NCI-H2081 treated with DMSO at 0.1 percent for 48 hours (cell line): ENCODE measurements around the gene KRT6C.
"Not testable (repeated sequence)": the region's sequence is repeated elsewhere in the genome, so short reads cannot be mapped to it uniquely, and the experiment has no call there.

Experiments
- DNase-seq: peaks from one replicate; lab custom pipeline; 2025; lab: John Stamatoyannopoulos, UW

KRT6C gene

DNA sequence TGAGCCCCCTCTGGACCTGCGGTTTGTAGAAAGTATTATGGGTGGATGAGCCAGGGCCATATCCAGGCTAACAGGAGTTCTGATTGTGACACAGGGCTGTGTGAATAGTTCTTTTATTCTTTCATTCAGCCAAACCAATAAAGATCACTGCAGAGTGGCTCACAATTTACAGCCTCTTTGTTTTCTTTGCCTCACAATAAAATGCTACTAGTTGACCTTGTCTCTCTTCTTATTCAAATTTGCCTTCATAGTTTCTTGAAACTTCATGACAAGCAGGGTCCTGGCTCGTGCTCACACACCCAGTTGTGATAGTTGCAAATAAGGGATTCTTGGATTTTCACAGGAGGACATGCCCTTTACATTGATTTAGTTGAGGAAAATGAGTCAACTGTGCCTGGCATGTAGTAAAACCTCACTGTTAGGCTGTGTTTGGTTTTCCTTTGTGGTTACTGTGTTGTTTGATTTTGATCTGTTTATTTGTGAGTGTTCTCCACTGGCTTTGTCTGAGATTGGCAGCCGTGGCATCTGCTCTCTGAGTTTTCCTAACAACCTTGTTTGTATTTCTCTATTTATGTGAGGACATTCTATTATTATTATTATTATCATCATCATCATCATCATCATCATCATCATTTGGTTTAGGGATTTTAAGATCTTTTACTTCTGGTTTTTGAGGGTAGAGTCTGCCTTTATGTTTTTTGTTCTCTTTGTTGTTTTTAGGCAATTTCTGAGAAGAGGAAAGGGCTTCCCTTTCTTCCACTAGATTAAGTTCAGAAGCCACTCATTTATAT is 19.0 kb downstream of the KRT6C start:
- DNase-seq: no peak

DNA sequence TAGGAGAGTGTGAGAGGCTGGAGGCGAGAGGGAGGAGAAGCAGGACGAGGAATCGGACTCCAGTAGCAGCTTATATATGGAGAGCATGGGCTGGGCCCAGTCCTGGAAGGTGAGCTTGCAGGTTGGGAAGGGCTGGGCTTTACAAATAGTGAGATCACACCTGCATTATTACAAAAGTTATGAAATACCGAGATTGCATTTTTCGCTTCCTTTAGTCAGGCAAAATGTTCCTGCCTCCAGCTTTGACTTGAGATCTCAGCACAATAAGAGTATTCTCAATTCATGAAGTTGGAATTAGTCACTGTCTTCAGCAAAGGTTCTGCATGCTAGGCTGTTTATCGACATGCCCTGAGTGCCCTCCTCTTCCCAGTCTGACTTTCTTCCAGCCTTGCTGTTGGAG is 21.5 kb downstream of the KRT6C start, which contains the start of gene KRT6B:
TSS of gene KRT6B (minus strand) at position 46 of the 400 bp plus-strand sequence. CDS start 68 bp downstream, outside the sequence.
- no peak for DNase-seq

DNA sequence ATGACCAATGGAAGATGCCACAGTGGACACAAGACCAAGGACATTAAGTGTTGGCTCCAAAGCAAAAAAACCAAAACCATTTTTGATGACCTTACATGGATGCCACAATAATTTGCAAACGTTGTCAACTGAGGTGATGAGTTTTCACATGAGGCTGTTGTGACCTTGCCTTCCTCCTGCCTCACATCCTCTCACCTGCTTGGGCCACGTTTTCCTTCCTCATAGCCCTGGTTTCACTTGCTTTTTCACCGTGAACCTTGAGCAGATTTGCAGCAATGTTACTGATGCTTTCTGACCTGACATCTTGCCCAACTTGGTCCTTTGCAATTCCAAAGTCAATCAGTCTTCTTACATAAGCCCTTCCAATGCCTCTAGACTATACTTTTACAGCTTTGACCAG is 25.4 kb downstream of the KRT6C start:
- DNase-seq: no peak

DNA sequence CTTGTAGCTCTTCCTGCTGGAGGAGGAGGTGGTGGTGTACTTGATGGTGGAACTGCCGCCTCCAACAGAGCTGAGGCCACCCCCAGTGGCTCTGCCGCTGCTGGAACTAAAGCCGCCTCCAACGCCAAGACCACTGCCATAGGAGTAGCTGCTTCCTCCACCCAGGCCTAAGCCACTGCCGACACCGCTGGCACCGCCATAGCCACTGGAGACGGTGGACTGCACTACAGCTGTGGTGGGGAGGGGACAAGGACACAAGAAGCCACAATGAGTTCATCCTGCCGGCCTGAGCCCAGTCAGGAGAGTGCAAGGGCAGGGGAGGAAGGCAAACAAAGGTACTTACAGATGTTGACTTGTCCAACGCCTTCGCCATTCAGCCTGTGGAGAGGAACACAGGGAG is 26.4 kb downstream of the KRT6C start:
- DNase-seq: not testable (repeated sequence)

DNA sequence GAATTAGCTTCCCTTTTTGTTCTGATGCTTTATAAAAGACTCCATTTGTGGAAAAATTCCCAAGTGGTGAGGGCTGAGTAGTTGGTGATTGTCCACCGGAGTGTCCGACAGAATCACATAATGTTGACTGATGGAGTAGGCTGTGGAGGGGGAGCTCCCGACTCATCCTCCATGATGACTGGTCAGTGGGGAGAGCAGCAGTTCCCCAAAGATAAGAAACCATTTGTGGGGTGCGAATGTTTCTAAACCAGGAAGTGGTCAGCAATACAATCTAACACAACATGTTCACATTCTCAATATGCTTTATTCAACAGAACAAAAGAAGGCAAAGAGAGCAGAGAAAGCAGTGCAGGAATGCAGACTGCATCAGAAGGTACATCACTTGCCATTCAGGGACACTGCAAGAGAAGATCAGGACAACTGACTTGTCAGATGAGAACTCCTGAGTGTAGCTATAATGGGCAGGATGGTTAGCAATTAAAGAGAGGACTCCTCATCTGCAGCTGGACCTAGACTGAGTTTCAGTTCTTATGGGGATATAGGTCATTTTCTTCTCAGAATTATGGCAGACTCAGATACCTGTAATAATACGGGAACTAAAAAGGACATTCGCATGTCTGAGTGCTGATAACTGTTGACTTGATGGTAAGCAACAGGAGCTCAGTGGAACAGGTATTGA is 27.1 kb downstream of the KRT6C start:
- DNase-seq: no peak

DNA sequence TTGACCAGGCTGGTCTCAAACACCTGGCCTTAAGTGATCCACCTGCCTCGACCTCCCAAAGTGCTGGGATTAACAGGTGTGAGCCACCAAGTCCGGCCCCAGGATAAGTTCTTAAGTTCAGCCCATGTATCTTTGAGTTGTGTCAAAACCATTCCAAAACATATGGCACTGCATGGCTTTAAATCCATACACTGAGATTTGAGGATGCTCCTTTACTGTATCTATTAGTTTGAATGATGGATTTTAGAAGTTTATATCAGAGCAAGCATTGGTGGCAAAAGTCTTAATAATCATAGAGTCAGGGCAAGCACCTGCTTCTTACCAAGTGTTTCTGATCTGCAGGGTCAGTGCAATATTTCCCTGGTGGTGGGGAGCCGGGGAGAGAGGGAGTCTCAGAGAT is 27.7 kb downstream of the KRT6C start:
- no peak for DNase-seq

DNA sequence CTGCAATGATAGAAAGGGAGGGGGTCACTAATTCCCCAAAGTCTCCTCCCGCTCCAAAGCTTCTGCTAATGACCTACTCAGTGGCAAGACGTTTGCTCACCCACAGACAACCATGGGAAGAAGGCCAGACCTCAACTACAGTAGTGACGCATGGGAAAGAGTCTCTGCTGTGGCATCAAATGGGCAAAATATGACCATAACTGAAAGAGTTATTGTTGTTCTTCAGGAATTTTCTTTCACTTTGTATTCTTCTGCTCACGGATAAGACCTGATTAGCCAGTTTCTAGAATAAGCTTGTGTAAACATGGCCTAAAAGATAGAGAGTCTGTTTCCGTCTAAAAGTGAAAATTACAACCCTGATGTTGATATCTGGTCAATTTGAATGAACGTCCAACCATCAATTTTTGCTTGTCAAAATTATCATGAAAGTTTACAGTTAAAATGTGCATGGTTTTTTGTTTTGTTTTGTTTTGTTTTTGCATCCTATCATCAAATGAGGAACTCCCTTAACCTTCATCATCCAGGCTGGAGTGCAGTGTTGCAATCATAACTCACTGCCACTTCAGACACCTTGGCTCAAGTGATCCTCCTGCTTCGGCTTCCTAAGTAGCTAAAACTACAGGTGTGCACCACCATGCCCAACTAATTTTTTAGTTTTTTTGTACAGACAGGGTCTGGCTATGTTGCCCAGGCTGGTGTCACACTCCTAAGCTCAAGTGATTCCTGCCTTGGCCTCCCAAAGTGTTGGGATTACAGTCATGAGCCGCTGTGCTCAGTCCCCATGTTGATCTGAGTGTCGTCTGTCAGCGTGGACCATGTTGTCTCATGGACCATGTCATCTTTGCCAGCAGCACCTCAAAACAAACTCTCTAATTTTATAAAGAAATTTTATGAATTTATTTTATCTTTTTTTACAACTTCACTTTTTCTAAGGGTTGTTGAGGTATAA is 28.7 kb downstream of the KRT6C start:
- no peak for DNase-seq

DNA sequence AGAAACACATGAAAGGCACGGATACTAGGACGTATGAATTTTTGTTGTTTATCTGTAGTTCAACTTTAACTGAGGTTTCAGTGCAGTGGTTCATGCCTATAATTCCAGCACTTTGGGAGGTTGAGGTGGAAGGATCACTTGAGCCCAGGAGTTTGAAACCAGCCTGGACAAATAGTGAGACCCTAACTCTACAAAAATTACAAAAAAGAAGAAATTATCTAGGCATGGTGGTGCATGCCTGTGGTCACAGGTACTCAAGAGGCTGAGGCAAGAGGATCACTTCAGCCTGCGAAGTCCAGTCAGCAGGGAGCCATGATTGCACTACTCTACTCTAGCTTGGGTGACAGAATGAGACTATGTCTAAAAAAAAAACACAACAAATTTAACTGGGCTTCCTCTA is 29.6 kb downstream of the KRT6C start:
- no peak for DNase-seq

DNA sequence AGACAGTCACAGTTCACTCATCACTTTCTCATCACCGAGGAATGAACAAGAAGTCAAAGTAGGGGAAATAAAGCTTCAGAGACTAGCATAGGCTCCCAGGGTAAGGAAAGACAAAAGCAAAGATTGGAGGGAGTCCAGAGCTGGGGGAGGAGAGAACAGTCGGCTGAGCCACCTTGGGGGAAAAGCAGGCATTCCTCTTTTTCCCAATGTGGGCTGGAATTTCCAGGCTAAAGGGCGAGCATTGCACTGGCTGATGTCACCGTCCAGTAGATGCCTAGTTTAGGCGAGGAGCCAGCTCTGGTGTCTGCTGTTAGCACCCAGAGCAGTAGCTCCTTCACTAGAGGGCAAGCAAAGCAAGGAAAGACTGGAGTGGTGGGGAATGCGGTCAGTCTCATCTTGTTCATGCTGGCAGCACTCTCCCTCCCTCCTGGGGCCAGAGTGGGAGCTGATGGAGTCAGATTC is 31.0 kb downstream of the KRT6C start:
- no peak for DNase-seq

DNA sequence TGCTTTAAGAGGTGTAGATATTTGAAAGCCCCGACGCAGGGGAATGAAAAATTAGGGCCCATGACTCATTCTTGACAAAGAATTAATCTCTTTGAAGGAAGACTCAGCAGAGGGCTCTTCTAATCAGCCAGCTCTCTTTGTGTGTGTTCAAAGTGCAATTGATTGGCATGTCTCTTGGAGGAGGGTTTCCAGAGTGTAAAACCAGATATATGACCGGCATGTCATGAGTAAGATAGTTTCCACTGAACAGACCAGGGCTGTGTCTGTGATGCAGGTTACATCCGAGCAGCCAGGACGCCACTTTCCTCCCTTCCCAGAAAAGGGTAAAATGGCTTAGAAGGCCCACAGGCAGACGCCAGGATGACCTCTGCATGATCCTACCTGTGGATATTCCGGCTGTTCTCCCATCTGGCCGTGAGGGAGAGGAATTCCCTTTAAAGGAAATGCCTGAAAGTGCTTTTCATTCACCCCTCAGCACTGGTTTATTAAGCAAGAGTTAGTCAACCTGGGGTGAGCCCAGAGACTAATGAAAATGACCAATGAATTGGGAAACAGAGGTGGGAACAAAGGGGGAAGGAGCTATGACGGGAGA is 32.2 kb downstream of the KRT6C start:
- no peak for DNase-seq

DNA sequence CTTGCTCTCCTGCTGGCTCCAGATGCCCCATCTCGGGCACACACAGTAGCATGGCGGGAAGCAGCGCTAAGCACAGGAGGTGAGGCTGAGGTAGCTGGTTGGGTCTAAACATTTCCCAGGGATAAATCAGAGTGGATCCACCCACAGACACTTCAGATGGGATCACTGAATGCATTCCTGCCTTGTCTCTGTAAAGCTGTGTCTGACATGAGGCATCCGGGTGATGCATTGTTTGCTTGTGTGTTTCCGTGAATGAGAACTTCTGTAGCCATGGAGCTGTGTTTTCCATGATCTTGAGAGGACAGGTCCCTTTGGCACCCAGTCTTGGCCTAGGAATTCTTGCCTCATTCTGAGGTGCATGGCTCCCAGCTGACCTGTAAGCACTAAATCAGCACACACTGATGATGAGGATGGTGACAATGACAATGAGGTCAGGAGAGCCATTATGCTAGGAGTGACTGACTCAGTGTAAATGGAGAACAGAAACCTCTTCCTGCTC is 32.7 kb downstream of the KRT6C start:
- DNase-seq: no peak

DNA sequence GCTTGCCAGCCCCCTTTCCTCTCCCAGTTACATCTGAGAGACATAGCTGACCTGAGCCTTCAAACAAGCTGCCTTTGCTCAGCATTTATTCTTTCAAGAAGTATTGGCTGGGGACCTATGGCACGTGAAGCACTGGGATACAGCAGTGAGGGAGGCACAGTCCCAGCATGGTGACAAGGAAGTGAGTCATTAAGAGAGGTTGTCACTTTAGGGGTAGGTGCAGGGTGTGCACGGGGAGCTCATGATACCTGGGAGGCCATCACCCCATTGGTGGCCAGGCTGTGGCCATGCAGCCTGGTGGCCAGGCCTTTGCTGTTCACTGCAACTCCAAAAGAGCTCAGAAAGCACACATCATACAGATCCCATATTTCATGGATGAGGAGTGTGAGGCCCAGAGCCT is 33.8 kb downstream of the KRT6C start:
- DNase-seq: no peak

DNA sequence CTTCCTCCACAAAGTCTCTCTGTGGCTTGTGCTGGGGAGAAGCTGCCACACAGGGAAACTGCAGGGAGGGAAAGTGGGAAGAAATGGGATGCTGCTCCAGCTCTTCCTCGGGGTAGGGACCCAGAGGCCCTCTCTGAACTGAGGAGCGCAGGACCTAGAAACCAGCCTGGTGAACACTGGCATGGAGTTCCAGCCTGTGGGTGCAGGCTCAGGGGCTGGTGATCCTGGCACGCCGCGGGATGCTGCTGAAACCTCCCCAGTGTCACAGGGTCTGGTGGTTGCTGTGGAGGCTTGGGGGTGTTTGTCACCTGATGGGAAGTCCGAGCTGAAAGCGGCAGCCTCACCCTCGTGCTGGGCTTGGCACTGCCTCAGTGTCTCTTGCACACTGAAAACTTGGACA is 34.2 kb downstream of the KRT6C start:
- no peak for DNase-seq

DNA sequence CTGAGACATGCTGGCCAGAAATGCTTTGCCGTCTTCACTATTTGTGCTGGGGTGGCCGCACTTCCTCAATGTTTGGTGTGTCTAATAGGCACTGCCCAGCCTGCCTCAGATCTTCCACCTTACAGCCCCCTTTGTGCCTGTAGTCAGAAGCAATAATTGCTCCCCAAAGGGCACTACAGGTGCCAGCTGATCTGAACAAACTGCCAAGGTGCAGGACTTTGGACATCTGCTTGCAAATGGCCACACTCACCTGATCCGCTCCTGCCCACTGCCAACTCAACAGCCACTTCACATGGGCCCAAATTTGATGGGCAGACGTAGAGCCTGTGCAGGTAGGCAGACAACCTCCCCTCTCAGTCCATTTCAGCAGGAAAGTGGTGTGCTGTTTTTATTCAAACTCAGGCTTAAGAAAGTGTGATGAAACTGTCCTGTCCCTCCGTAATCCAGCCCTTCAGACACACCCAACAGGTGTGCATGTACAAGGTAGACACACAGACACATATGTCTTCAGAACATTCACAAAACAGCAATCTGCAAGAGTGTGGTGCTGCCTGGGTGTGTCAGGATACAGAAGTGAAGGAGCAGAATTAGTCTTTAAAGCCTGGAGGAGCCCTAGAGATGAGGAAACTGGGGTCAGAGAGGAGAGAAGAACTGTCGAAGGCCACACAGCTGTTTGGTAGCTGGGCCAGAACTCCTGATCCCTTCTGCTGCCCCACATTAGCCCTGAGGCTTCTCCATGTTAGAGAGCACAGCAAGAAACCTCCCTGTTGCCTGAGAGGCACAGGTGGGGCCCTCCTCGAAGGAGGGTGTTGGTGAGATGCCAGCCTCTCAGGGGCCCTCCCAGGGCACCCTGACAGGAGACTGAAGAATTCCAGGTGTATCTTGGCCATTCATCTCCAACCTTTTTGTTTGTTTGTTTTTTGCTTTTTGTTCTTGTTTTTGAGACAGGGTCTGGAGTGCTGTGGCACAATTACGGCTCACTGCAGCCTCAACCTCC is 35.0 kb downstream of the KRT6C start:
- DNase-seq: no peak

DNA sequence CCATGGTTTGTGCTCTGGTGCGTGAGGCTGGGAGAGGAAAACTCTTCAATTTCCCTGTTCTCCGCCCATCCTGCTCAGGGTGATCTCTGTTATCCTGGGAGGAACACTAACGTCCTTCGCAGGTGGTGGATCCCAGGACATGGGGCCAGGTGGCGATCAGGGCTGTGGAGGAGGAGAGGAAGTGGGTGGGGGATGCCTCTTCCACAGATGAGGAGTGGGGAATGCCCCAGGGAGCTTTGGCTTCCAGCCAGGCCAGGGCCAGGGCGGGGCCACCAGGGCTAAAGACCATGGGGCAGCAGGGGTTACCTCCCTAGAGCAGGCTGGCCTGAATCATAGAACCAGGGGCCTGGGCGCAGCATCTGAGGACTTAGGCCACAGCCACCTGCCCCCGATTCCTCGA is 36.1 kb downstream of the KRT6C start:
- no peak for DNase-seq

DNA sequence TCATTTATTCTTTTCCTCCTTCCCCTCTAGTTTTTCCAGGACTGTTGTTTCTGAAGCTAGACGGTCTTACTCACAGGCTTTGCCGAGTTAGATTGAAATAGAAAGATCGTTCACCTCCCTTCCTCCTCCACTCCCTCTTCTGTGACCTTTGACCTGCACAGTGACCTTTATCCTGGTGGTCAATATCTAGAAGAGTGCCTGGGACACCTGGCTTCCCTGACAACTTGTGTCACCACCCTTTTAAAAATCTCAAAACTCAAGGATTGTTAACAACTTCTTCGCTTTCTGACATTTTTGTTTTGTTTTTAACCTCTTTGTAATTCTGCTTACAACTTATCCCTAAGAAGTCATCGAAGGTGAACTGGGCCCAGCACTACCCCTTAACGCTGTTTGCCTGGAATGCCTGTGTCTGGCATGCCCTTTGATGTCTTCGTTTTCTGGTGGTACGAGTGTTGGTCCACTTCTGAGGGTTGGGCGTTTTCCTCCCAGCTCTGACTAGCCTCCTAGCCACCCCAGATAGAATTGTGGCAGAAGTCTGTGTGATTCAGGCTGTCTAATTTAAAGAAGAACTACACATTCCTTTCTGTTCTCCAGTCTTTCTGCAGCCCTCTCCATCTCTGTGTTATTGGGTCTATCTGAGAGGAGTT is 36.7 kb downstream of the KRT6C start:
- DNase-seq: no peak

DNA sequence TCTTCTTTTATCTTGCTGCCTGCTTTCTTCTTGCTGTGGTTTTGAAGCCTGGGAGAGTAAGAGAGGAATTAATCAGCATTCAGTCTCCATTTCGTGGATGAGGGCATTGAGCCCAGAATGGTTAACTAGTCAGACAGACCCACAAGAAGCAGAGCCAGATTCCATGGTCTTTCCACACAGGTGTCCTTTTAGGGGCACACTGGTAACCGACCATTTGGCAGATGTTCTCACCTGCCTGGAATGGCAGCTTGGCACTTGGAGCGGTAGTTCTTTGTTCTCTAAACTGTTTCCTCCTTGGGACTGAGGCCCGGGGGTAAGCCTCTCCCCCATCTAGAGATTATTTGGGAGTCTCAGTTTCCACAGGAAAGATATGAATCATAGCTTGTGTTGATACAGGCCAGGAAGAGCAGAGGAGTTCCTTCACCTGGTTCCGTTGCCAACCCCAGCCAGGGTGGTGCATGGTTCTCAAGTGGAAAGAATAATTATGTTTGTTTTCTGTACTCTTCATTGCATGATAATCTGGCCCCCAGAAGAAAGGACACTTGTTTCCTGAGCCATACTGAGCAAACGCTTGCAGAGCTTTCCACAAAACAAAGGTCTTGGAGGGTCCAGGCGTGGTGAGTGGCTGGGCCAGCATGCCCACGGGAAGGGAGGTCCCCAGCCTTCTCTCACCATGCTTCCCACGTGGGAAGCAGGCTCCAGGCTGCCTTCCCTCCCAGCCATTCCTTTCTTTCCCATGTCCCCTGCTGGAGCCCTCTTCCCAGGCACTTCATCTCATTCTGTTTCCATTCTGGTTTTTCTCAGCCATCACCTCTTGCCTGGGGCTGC is 37.4 kb downstream of the KRT6C start:
- no peak for DNase-seq

DNA sequence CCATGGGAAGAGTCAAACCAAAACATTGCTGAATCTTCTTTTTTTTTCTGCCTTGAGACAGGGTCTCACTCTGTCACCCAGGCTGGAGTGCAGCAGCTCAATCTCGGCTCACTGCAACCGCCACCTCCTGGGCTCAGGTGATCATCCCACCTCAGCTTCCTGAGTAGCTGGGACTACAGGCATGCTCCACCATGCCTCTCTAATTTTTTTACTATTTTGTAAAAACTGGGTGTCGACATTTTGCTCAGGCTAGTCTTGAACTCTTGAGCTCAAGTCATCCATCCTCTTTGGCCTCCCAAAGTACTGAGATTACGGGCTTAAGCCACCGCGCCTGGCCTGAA is 38.0 kb downstream of the KRT6C start:
- no peak for DNase-seq
